ENCODE measurements around the gene EID2B. TPM values are rescaled to one million over a fixed set of nuclear protein-coding genes. Genes with fewer than 3 reads are reported as not detected.

The EID2B gene
- total RNA-seq, 1 experiment from 2014 or later: 2.2 TPM

DNA sequence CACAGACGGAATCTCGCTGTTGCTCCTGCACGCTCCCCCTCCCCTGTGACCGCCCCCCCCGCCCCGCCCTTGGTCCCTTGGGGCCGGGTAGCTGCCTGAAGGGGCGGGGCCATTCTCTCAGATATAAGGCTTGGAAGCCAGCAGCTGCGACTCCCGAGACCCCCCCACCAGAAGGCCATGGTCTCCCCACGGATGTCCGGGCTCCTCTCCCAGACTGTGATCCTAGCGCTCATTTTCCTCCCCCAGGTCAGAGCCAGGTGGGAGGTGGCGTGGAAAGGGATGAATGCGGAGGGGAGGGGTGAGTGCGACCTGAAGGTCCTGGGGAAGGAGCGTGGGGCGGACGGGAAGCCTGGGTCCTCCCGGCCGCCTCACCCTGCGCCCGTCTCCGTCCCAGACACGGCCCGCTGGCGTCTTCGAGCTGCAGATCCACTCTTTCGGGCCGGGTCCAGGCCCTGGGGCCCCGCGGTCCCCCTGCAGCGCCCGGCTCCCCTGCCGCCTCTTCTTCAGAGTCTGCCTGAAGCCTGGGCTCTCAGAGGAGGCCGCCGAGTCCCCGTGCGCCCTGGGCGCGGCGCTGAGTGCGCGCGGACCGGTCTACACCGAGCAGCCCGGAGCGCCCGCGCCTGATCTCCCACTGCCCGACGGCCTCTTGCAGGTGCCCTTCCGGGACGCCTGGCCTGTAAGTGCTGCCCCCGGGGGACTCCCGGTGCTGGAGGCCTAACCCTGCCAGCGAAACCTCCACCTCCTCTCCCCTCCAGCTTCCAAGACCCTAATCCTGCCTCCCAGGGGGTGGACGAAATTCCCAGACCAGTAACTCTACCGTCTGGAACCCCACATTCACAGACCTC is 33.6 kb downstream of the EID2B start, which contains the start of gene DLL3:
TSS of gene DLL3 (plus strand) at position 150 of the 845 bp plus-strand sequence. CDS start at position 178, 28 bp downstream.
- H3K27me3 ChIP-seq (ENCODE audit: insufficient read depth, low read length): peaks cover 8% of the 10 kb centered on the region; the same call in 1 of the 2 replicates
- H2AFZ ChIP-seq (ENCODE audit: low read length): no peak within 1 kb of the TSS
- H3K4ac ChIP-seq (ENCODE audit: low read depth, low read length): no peak within 1 kb of the TSS
- DNase-seq: peak; percentile 57
- H4K8ac ChIP-seq (replicated peaks; ENCODE audit: insufficient read length, low read depth, low read length): no peak within 1 kb of the TSS
- no peak within 1 kb of the TSS for H4K91ac ChIP-seq (ENCODE audit: insufficient read length, low read depth, low read length)
- H4K5ac ChIP-seq (ENCODE audit: insufficient read length, low read depth, low read length): no peak within 1 kb of the TSS
- no peak within 1 kb of the TSS for H3K27ac ChIP-seq (ENCODE audit: insufficient read length, low read depth, low read length)
- peaks cover 4 to 9% of the 10 kb centered on the region in 2 experiments for H3K9me3 Mint-ChIP-seq
- peak within 1 kb of the TSS in 1 of 3 experiments; percentile 8; a peak in 3 of 7 replicates for H3K27ac Mint-ChIP-seq
- no peak within 1 kb of the TSS for H2BK20ac ChIP-seq (ENCODE audit: low read depth, low read length, poor library complexity, severe bottlenecking)
- no peak within 1 kb of the TSS for H2BK5ac ChIP-seq (ENCODE audit: insufficient read length, low read length)
- WGBS (ENCODE audit: extremely low coverage, insufficient read length, low lambda C conversion rate): no CpG with 5 or more reads among the region's 60 CpGs
- H3K4me2 ChIP-seq (ENCODE audit: insufficient read depth, insufficient read length, low read length): peak within 1 kb of the TSS; percentile 91
- no peaks in the 10 kb centered on the region for H3K79me2 ChIP-seq (ENCODE audit: insufficient read depth, low read length)
- no peaks in the 10 kb centered on the region for H3K79me1 ChIP-seq (ENCODE audit: insufficient read depth, low read depth, low read length, poor library complexity, severe bottlenecking)
- H3K9me3 ChIP-seq (ENCODE audit: control insufficient read depth, low read depth, low read length): no peaks in the 10 kb centered on the region
- no peak within 1 kb of the TSS for H3K23ac ChIP-seq (ENCODE audit: insufficient read length, low read depth, low read length)
- no peak within 1 kb of the TSS for H3K9ac ChIP-seq (ENCODE audit: extremely low read depth, insufficient read length, low read length)
- H2BK15ac ChIP-seq (ENCODE audit: low read depth, low read length): no peak within 1 kb of the TSS
- no peaks in the 10 kb centered on the region for H3K4me1 ChIP-seq (ENCODE audit: insufficient read depth, low read length)
- H3K14ac ChIP-seq (ENCODE audit: insufficient read depth, low read length): no peak within 1 kb of the TSS; the same call in 1 of the 2 replicates
- no peak within 1 kb of the TSS for H3K56ac ChIP-seq (ENCODE audit: insufficient read length, low read depth, low read length)
- peaks cover 0 to 15% (median 0%) of the 10 kb centered on the region in 3 experiments; a peak in 3 of 7 replicates for H3K36me3 Mint-ChIP-seq (ENCODE audit: insufficient read depth in 1 of 3, low read depth in 3 of 3)
- peaks cover 74% of the 10 kb centered on the region for H3K27me3 Mint-ChIP-seq (ENCODE audit: low read depth)
- no peak within 1 kb of the TSS for H2AK5ac ChIP-seq (ENCODE audit: insufficient read length, low read length)
- peak within 1 kb of the TSS; percentile 52 to 84 for H3K4me3 Mint-ChIP-seq
- H3T11ph ChIP-seq (ENCODE audit: low read length): no peak within 1 kb of the TSS
- H2BK120ac ChIP-seq (ENCODE audit: low read depth, low read length, poor library complexity, severe bottlenecking): no peak within 1 kb of the TSS
- peaks cover 9 to 15% of the 10 kb centered on the region in 2 experiments for H3K4me1 Mint-ChIP-seq
- TF ChIP-seq, protein P1, sequence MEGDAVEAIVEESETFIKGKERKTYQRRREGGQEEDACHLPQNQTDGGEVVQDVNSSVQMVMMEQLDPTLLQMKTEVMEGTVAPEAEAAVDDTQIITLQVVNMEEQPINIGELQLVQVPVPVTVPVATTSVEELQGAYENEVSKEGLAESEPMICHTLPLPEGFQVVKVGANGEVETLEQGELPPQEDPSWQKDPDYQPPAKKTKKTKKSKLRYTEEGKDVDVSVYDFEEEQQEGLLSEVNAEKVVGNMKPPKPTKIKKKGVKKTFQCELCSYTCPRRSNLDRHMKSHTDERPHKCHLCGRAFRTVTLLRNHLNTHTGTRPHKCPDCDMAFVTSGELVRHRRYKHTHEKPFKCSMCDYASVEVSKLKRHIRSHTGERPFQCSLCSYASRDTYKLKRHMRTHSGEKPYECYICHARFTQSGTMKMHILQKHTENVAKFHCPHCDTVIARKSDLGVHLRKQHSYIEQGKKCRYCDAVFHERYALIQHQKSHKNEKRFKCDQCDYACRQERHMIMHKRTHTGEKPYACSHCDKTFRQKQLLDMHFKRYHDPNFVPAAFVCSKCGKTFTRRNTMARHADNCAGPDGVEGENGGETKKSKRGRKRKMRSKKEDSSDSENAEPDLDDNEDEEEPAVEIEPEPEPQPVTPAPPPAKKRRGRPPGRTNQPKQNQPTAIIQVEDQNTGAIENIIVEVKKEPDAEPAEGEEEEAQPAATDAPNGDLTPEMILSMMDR (conservative IDR thresholded peaks at IDR 0.05): no peak
- no peaks in the 10 kb centered on the region for H4K20me1 ChIP-seq (ENCODE audit: control insufficient read depth, insufficient read depth, insufficient read length)
- H2BK12ac ChIP-seq (ENCODE audit: insufficient read length, low read depth, low read length): no peak within 1 kb of the TSS
- no peak within 1 kb of the TSS for H3K18ac ChIP-seq (ENCODE audit: insufficient read length, low read depth, low read length)
- peaks cover 10% of the 10 kb centered on the region for H3K23me2 ChIP-seq (ENCODE audit: insufficient read length, low read depth, low read length, poor library complexity, severe bottlenecking)
